Measurements from ENCODE around the gene ELL. TPM values are rescaled to one million over a fixed set of nuclear protein-coding genes. Genes with fewer than 3 reads are reported as not detected.
A peak's percentile ranks its signal among the peaks of the same experiment; 100 is the strongest.

The ELL gene
- total RNA-seq, 1 experiment from 2014 or later, result 17.0 TPM

DNA sequence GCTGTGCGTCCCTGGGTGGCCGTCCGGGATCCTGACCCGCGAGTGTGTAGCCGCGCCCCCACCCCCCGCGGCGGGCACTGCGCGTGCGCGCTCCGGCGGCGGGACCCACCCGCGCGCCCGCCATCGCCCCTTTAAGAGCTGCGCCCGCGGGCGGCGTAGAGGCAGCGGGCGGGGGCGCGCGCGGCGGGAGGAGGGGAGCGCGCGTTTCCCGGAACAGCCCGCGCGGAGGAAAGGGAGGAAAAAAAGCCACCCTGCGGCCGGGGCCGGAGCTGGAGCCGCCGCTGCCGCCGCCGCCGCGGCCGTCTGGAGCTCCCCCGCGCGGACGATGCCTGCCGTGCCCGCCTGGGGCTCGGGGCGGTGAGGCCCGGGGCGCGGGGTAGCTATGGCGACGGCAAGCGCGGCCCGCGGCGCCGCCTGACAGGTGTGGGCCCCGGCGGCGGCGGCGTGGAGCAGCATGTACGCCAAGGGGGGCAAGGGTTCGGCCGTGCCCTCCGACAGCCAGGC is 102.6 kb downstream of the ELL start, which contains the start of gene SSBP4:
TSS of gene SSBP4 (plus strand) at position 204 of the 504 bp plus-strand sequence. CDS start at position 455, 251 bp downstream.
- Histone ChIP-seq H3K4me1 (ENCODE audit: insufficient read depth, low read length) (peaks cover 8% of the 10 kb centered on the region; the same call in 1 of the 2 replicates), H2BK20ac (ENCODE audit: low read depth, low read length, poor library complexity, severe bottlenecking) (no peak within 1 kb of the TSS), H3K14ac (ENCODE audit: insufficient read depth, low read length) (no peak within 1 kb of the TSS), H3K23me2 (ENCODE audit: insufficient read length, low read depth, low read length, poor library complexity, severe bottlenecking) (peaks cover 14% of the 10 kb centered on the region), H2BK15ac (ENCODE audit: low read depth, low read length) (no peak within 1 kb of the TSS), H3K18ac (ENCODE audit: insufficient read length, low read depth, low read length) (no peak within 1 kb of the TSS), H3T11ph (ENCODE audit: low read length) (no peak within 1 kb of the TSS), H2BK5ac (ENCODE audit: insufficient read length, low read length) (no peak within 1 kb of the TSS), H2AK5ac (ENCODE audit: insufficient read length, low read length) (no peak within 1 kb of the TSS), H4K8ac (replicated peaks; ENCODE audit: insufficient read length, low read depth, low read length) (no peak within 1 kb of the TSS), H3K9ac (ENCODE audit: extremely low read depth, insufficient read length, low read length) (no peak within 1 kb of the TSS), H3K4me2 (ENCODE audit: insufficient read depth, insufficient read length, low read length) (peak within 1 kb of the TSS; percentile 25), H3K23ac (ENCODE audit: insufficient read length, low read depth, low read length) (no peak within 1 kb of the TSS), H4K20me1 (ENCODE audit: control insufficient read depth, insufficient read depth, insufficient read length) (no peaks in the 10 kb centered on the region), H3K9me3 (ENCODE audit: control insufficient read depth, low read depth, low read length) (no peaks in the 10 kb centered on the region), H2BK120ac (ENCODE audit: low read depth, low read length, poor library complexity, severe bottlenecking) (no peak within 1 kb of the TSS), H3K79me2 (ENCODE audit: insufficient read depth, low read length) (no peaks in the 10 kb centered on the region), H2AFZ (ENCODE audit: low read length) (no peak within 1 kb of the TSS), H2BK12ac (ENCODE audit: insufficient read length, low read depth, low read length) (no peak within 1 kb of the TSS), H4K91ac (ENCODE audit: insufficient read length, low read depth, low read length) (no peak within 1 kb of the TSS), H3K4ac (ENCODE audit: low read depth, low read length) (no peak within 1 kb of the TSS), H3K56ac (ENCODE audit: insufficient read length, low read depth, low read length) (no peak within 1 kb of the TSS), H4K5ac (ENCODE audit: insufficient read length, low read depth, low read length) (no peak within 1 kb of the TSS), H3K27me3 (ENCODE audit: insufficient read depth, low read length) (no peaks in the 10 kb centered on the region; the same call in 1 of the 2 replicates), H3K27ac (ENCODE audit: insufficient read length, low read depth, low read length) (no peak within 1 kb of the TSS), H3K79me1 (ENCODE audit: insufficient read depth, low read depth, low read length, poor library complexity, severe bottlenecking) (no peaks in the 10 kb centered on the region)
- H3K27me3 Mint-ChIP-seq (ENCODE audit: low read depth), result peaks cover 60% of the 10 kb centered on the region
- peak within 1 kb of the TSS; percentile 72 to 83 for H3K4me3 Mint-ChIP-seq
- TF ChIP-seq CTCF (conservative IDR thresholded peaks at IDR 0.05), result peak; percentile 48; the same call in 2 of the 3 replicates
- peak within 1 kb of the TSS in 1 of 3 experiments; percentile 86; a peak in 1 of 7 replicates for H3K27ac Mint-ChIP-seq
- DNase-seq, result no peak
- H3K9me3 Mint-ChIP-seq, result no peaks in the 10 kb centered on the region; a peak in 2 of 5 replicates
- peaks cover 37 to 64% of the 10 kb centered on the region in 2 experiments for H3K4me1 Mint-ChIP-seq
- WGBS (ENCODE audit: extremely low coverage, insufficient read length, low lambda C conversion rate), result no CpG with 5 or more reads among the region's 80 CpGs
- peaks cover 0 to 5% (median 0%) of the 10 kb centered on the region in 3 experiments; a peak in 1 of 7 replicates for H3K36me3 Mint-ChIP-seq (ENCODE audit: insufficient read depth in 1 of 3, low read depth in 3 of 3)
